GM12878 (cell line): ENCODE data around the gene NCKAP5L. TPM values are rescaled to one million over a fixed set of nuclear protein-coding genes. Genes with fewer than 3 reads are reported as not detected.
A peak's percentile ranks its signal among the peaks of the same experiment; 100 is the strongest.

Experiments used
- ASH2L ChIP-seq: fragments of 300-600, 200-600 bp; sonication (generic); IDR thresholded peaks from 2 replicates; pipeline ENCODE4 v1.6.1; 2017; ENCODE audit warnings: low read depth, mild to moderate bottlenecking, borderline replicate concordance
- CHD1 ChIP-seq: IDR thresholded peaks from 2 replicates; pipeline ENCODE4 v1.6.1; 2012; ENCODE audit warnings: low read depth, low read length, improper control_type of control experiment
- CREB1 ChIP-seq: IDR thresholded peaks from 2 replicates; pipeline ENCODE4 v1.6.1; 2012; ENCODE audit warnings: low read depth, mild to moderate bottlenecking, inconsistent platforms
- ESRRA ChIP-seq: IDR thresholded peaks from 2 replicates; pipeline ENCODE4 v1.6.1; 2012; ENCODE audit warnings: mild to moderate bottlenecking, low read length, improper control_type of control experiment
- HCFC1 ChIP-seq: fragments of 150-350 bp; IDR thresholded peaks from 2 replicates; pipeline ENCODE4 v1.6.1; 2014; ENCODE audit warnings: low read length
- HDGF ChIP-seq: fragments of 450-650 bp; IDR thresholded peaks from 2 replicates; pipeline ENCODE4 v1.6.1; 2016; ENCODE audit warnings: antibody characterized with exemption
- JUND ChIP-seq: IDR thresholded peaks from 2 replicates; pipeline ENCODE4 v1.6.1; 2012; ENCODE audit warnings: low read depth, mild to moderate bottlenecking, low read length, improper control_type of control experiment, moderate library complexity
- MEF2A ChIP-seq: IDR thresholded peaks from 2 replicates; pipeline ENCODE4 v1.6.1; 2011; ENCODE audit warnings: low read depth, mild to moderate bottlenecking, low read length, moderate library complexity; ENCODE audit not compliant: insufficient read depth
- MTA2 ChIP-seq: fragments of 450-650 bp; IDR thresholded peaks from 2 replicates; pipeline ENCODE4 v1.6.1; 2016; ENCODE audit warnings: low read depth, mild to moderate bottlenecking, moderate library complexity
- MYC ChIP-seq: IDR thresholded peaks from 2 replicates; pipeline ENCODE4 v1.6.1; 2011; ENCODE audit warnings: mild to moderate bottlenecking, low read length, moderate library complexity, inconsistent platforms; ENCODE audit not compliant: insufficient read depth, insufficient replicate concordance, insufficient read length, severe bottlenecking
- RB1 ChIP-seq: fragments of 450-650 bp; formaldehyde crosslinking; IDR thresholded peaks from 2 replicates; pipeline ENCODE4 v1.6.1; 2017; ENCODE audit warnings: mild to moderate bottlenecking, borderline replicate concordance
- SIX5 ChIP-seq: IDR thresholded peaks from 2 replicates; pipeline ENCODE4 v1.6.1; 2011; ENCODE audit warnings: mild to moderate bottlenecking, low read depth, low read length, moderate library complexity; ENCODE audit not compliant: severe bottlenecking
- SMARCA5 ChIP-seq: fragments of 450-650 bp; IDR thresholded peaks from 2 replicates; pipeline ENCODE4 v1.6.1; 2017; ENCODE audit warnings: mild to moderate bottlenecking
- SUPT20H ChIP-seq: IDR thresholded peaks from 2 replicates; pipeline ENCODE4 v1.6.1; 2011; ENCODE audit warnings: low read depth, mild to moderate bottlenecking, low read length, moderate library complexity, borderline replicate concordance; ENCODE audit not compliant: control insufficient read depth
- TBL1XR1 ChIP-seq: IDR thresholded peaks from 2 replicates; pipeline ENCODE4 v1.6.1; 2012; ENCODE audit warnings: low read depth, low read length, improper control_type of control experiment
- YBX1 ChIP-seq: fragments of 450-650 bp; IDR thresholded peaks from 2 replicates; pipeline ENCODE4 v1.6.1; 2016; ENCODE audit warnings: antibody characterized with exemption
- YY1 ChIP-seq: IDR thresholded peaks from 2 replicates; pipeline ENCODE4 v1.6.1; 2011; ENCODE audit warnings: low read depth, mild to moderate bottlenecking, low read length
- ZBED1 ChIP-seq: IDR thresholded peaks from 2 replicates; pipeline ENCODE4 v1.6.1; 2016; ENCODE audit warnings: borderline replicate concordance
- ZNF274 ChIP-seq: IDR thresholded peaks from one replicate; pipeline ENCODE4 v1.8.0; 2011; ENCODE audit not compliant: insufficient read length, insufficient read depth
- ZNF384 ChIP-seq: IDR thresholded peaks from 2 replicates; pipeline ENCODE4 v1.6.1; 2012; ENCODE audit warnings: low read depth, mild to moderate bottlenecking, low read length, improper control_type of control experiment, borderline replicate concordance
- ZNF592 ChIP-seq: fragments of 450-650 bp; IDR thresholded peaks from 2 replicates; pipeline ENCODE4 v1.6.1; 2017; ENCODE audit warnings: mild to moderate bottlenecking, moderate library complexity
- ZSCAN29 ChIP-seq: fragments of 450-650 bp; IDR thresholded peaks from 2 replicates; pipeline ENCODE4 v1.6.1; 2017; ENCODE audit warnings: mild to moderate bottlenecking, moderate library complexity
- polyA plus RNA-seq, 11 experiments: library from polyadenylated mRNA; depleted of rRNA in 4 of 11; unstranded in 6 of 11; stranded (reverse) in 5 of 11; fragments of >200 nt; fragmentation: Nextera tagmentation in 4 of 11; fragmentation: Illumina TruSeq in 1 of 11; extraction: Ambion mirVana in 4 of 11; extraction: Trizol in 1 of 11; gene quantifications; 1 replicate in 1 of 11; 2 replicates in 10 of 11; pipeline versions ENCODE4 v1.2.1 to v1.2.3, GENCODE V29; 2011 to 2016; ENCODE audit warnings: inconsistent platforms in 2 of 11, missing spikeins in 2 of 11, low read depth in 1 of 11
- total RNA-seq, 4 experiments: library from RNA; depleted of rRNA in 3 of 4; stranded (reverse); fragments of >200 nt in 3 of 4; fragmentation: Illumina TruSeq in 1 of 4; extraction: Trizol in 1 of 4; gene quantifications; 2 replicates each; pipeline versions ENCODE4 v1.2.1 to v1.2.3, GENCODE V29; 2013 to 2021
- TF ChIP-seq, protein P1 (sequence below): fragments of 450-650 bp; IDR thresholded peaks from 2 replicates; pipeline ENCODE4 v1.6.1; 2016; ENCODE audit warnings: mild to moderate bottlenecking
- TF ChIP-seq, protein P2 (sequence below): fragments of 450-650 bp; IDR thresholded peaks from 2 replicates; pipeline ENCODE4 v1.6.1; 2017; ENCODE audit warnings: mild to moderate bottlenecking, low read depth, inconsistent platforms; ENCODE audit not compliant: poor library complexity, severe bottlenecking

The NCKAP5L gene
- total and polyA plus RNA-seq, 10 of the 15 experiments (the other 5 are each of a cell fraction or from before 2014, with no cell fraction given), result 0.03 to 15.8 (median 4.4) TPM

GRCh38 chr12:49750027-49750995 is 77.9 kb downstream of the NCKAP5L start (continued):
- no peak for TF ChIP-seq MYC
- no peak for TF ChIP-seq ZSCAN29
- TF ChIP-seq SIX5, result no peak
- no peak for TF ChIP-seq JUND
- no peak for TF ChIP-seq ZNF592
- no peak for TF ChIP-seq CREB1
- TF ChIP-seq ESRRA, result no peak
- TF ChIP-seq ASH2L, result no peak
- no peak for TF ChIP-seq ZNF274
- TF ChIP-seq, protein P1, sequence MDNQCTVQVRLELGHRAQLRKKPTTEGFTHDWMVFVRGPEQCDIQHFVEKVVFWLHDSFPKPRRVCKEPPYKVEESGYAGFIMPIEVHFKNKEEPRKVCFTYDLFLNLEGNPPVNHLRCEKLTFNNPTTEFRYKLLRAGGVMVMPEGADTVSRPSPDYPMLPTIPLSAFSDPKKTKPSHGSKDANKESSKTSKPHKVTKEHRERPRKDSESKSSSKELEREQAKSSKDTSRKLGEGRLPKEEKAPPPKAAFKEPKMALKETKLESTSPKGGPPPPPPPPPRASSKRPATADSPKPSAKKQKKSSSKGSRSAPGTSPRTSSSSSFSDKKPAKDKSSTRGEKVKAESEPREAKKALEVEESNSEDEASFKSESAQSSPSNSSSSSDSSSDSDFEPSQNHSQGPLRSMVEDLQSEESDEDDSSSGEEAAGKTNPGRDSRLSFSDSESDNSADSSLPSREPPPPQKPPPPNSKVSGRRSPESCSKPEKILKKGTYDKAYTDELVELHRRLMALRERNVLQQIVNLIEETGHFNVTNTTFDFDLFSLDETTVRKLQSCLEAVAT, result no peak
- no peak for TF ChIP-seq HCFC1
- TF ChIP-seq YBX1, result no peak
- TF ChIP-seq ZBED1, result no peak
- no peak for TF ChIP-seq RB1
- no peak for TF ChIP-seq YY1
- no peak for TF ChIP-seq TBL1XR1
- TF ChIP-seq MEF2A, result no peak
- TF ChIP-seq MTA2, result peak; percentile 53; the same call in 1 of the 2 replicates
- no peak for TF ChIP-seq HDGF
- TF ChIP-seq CHD1, result no peak
- peak; percentile 40; the same call in 1 of the 2 replicates for TF ChIP-seq SMARCA5
- TF ChIP-seq ZNF384, result no peak
- TF ChIP-seq SUPT20H, result no peak
- TF ChIP-seq, protein P2, sequence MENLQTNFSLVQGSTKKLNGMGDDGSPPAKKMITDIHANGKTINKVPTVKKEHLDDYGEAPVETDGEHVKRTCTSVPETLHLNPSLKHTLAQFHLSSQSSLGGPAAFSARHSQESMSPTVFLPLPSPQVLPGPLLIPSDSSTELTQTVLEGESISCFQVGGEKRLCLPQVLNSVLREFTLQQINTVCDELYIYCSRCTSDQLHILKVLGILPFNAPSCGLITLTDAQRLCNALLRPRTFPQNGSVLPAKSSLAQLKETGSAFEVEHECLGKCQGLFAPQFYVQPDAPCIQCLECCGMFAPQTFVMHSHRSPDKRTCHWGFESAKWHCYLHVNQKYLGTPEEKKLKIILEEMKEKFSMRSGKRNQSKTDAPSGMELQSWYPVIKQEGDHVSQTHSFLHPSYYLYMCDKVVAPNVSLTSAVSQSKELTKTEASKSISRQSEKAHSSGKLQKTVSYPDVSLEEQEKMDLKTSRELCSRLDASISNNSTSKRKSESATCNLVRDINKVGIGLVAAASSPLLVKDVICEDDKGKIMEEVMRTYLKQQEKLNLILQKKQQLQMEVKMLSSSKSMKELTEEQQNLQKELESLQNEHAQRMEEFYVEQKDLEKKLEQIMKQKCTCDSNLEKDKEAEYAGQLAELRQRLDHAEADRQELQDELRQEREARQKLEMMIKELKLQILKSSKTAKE, result no peak
